OCI-LY1 (cell line): Measurements from ENCODE around the gene BAIAP2L1.

Experiments used
- H2AFZ ChIP-seq: fragments of 200-600 bp; sonication (generic), shearing (Covaris generic); 2 replicates; pipeline ENCODE4 v1.6.0; 2014; ENCODE audit warnings: antibody characterized with exemption, mild to moderate bottlenecking, low read length
- H3F3A ChIP-seq: fragments of 200-600 bp; sonication (generic), shearing (Covaris generic); 2 replicates; pipeline ENCODE4 v1.6.0; 2014; ENCODE audit warnings: mild to moderate bottlenecking, antibody characterized with exemption, low read length, moderate library complexity; ENCODE audit not compliant: insufficient read depth
- H3K27ac ChIP-seq: fragments of 200-600 bp; sonication (generic); 2 replicates; pipeline ENCODE4 v1.5.1; 2014; ENCODE audit warnings: low read length, mixed run types, mild to moderate bottlenecking, low read depth; ENCODE audit not compliant: poor library complexity, severe bottlenecking
- H3K27me3 ChIP-seq: fragments of 200-600 bp; sonication (generic); 2 replicates; pipeline ENCODE4 v1.6.0; 2014; ENCODE audit warnings: antibody characterized with exemption, mild to moderate bottlenecking, low read length, moderate library complexity; ENCODE audit not compliant: insufficient read depth
- H3K36me3 ChIP-seq: fragments of 200-600 bp; sonication (generic); 2 replicates; pipeline ENCODE4 v1.6.1; 2014; ENCODE audit warnings: mild to moderate bottlenecking, antibody characterized with exemption, low read length, moderate library complexity, mixed read lengths; ENCODE audit not compliant: insufficient read depth
- H3K4me1 ChIP-seq: fragments of 200-600 bp; sonication (generic); 2 replicates; pipeline ENCODE4 v1.5.1; 2014; ENCODE audit warnings: mild to moderate bottlenecking, low read length, moderate library complexity; ENCODE audit not compliant: insufficient read depth, severe bottlenecking
- H3K4me2 ChIP-seq: fragments of 200-600 bp; sonication (generic), shearing (Covaris generic); 2 replicates; pipeline ENCODE4 v1.6.1; 2014; ENCODE audit warnings: low read length
- H3K4me3 ChIP-seq: fragments of 200-600 bp; sonication (generic); 2 replicates; pipeline ENCODE4 v1.5.1; 2014; ENCODE audit warnings: low read length, low read depth, mild to moderate bottlenecking, mixed read lengths; ENCODE audit not compliant: poor library complexity, severe bottlenecking
- H3K79me2 ChIP-seq: fragments of 200-600 bp; shearing (Covaris generic); 2 replicates; pipeline ENCODE4 v1.6.1; 2016; ENCODE audit warnings: mixed run types, low read length, mixed read lengths; ENCODE audit not compliant: insufficient read depth
- H3K9ac ChIP-seq: fragments of 200-600 bp; sonication (generic), shearing (Covaris generic); 2 replicates; pipeline ENCODE4 v1.6.1; 2014; ENCODE audit warnings: mild to moderate bottlenecking, low read length, mixed read lengths
- H3K9me2 ChIP-seq: fragments of 200-600 bp; sonication (generic), shearing (Covaris generic); 2 replicates; pipeline ENCODE4 v1.6.1; 2014; ENCODE audit warnings: low read depth, mild to moderate bottlenecking, low read length, mixed read lengths
- H3K9me3 ChIP-seq: fragments of 200-600 bp; shearing (Covaris generic); 2 replicates; pipeline ENCODE4 v1.6.1; 2014; ENCODE audit warnings: low read length, mixed read lengths
- H4K20me1 ChIP-seq: fragments of 200-600 bp; sonication (generic), shearing (Covaris generic); 2 replicates; pipeline ENCODE4 v1.6.0; 2016; ENCODE audit warnings: mild to moderate bottlenecking, low read length; ENCODE audit not compliant: insufficient read depth
- EZH2 ChIP-seq: fragments of 200-600 bp; sonication (generic), shearing (Covaris generic); IDR thresholded peaks from 2 replicates; pipeline ENCODE4 v1.8.0; 2017; ENCODE audit warnings: borderline replicate concordance, mixed run types, mild to moderate bottlenecking, antibody characterized with exemption, low read length, moderate library complexity, mixed read lengths
- TF ChIP-seq, protein P1 (sequence below): fragments of 200-600 bp; sonication (generic), shearing (Covaris generic); IDR thresholded peaks from 2 replicates; pipeline ENCODE4 v1.5.1; 2017; ENCODE audit warnings: mild to moderate bottlenecking, antibody characterized with exemption, low read length, moderate library complexity, mixed read lengths

The BAIAP2L1 gene

GRCh38 chr7:98374285-98374680, 26.6 kb downstream of the BAIAP2L1 start:
- H3K4me3 ChIP-seq = no peak overlapping the region
- H3F3A ChIP-seq = no peaks in the 10 kb centered on the region
- H3K27me3 ChIP-seq = no peaks in the 10 kb centered on the region; the same call in 1 of the 2 replicates
- no peaks in the 10 kb centered on the region for H3K36me3 ChIP-seq
- H3K9ac ChIP-seq = no peak overlapping the region
- no peaks in the 10 kb centered on the region for H3K4me1 ChIP-seq
- no peaks in the 10 kb centered on the region for H3K9me2 ChIP-seq
- TF ChIP-seq, protein P1, sequence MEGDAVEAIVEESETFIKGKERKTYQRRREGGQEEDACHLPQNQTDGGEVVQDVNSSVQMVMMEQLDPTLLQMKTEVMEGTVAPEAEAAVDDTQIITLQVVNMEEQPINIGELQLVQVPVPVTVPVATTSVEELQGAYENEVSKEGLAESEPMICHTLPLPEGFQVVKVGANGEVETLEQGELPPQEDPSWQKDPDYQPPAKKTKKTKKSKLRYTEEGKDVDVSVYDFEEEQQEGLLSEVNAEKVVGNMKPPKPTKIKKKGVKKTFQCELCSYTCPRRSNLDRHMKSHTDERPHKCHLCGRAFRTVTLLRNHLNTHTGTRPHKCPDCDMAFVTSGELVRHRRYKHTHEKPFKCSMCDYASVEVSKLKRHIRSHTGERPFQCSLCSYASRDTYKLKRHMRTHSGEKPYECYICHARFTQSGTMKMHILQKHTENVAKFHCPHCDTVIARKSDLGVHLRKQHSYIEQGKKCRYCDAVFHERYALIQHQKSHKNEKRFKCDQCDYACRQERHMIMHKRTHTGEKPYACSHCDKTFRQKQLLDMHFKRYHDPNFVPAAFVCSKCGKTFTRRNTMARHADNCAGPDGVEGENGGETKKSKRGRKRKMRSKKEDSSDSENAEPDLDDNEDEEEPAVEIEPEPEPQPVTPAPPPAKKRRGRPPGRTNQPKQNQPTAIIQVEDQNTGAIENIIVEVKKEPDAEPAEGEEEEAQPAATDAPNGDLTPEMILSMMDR = no peak
- no peak for TF ChIP-seq EZH2
- H3K79me2 ChIP-seq = no peaks in the 10 kb centered on the region
- H4K20me1 ChIP-seq = no peaks in the 10 kb centered on the region
- H3K9me3 ChIP-seq = no peaks in the 10 kb centered on the region
- H3K4me2 ChIP-seq = no peak overlapping the region
- H2AFZ ChIP-seq = no peak overlapping the region
- no peak overlapping the region for H3K27ac ChIP-seq

GRCh38 chr7:98372993-98373392, 27.9 kb downstream of the BAIAP2L1 start:
- Histone ChIP-seq H3K79me2 (no peaks in the 10 kb centered on the region), H3K4me1 (no peaks in the 10 kb centered on the region), H3K36me3 (no peaks in the 10 kb centered on the region), H3K9me3 (no peaks in the 10 kb centered on the region), H4K20me1 (no peaks in the 10 kb centered on the region), H2AFZ (no peak overlapping the region), H3K4me3 (no peak overlapping the region), H3K9ac (no peak overlapping the region), H3K27me3 (no peaks in the 10 kb centered on the region; the same call in 1 of the 2 replicates), H3F3A (no peaks in the 10 kb centered on the region), H3K4me2 (no peak overlapping the region), H3K9me2 (no peaks in the 10 kb centered on the region), H3K27ac (no peak overlapping the region)
- TF ChIP-seq, protein P1 = no peak
- no peak for TF ChIP-seq EZH2

DNA sequence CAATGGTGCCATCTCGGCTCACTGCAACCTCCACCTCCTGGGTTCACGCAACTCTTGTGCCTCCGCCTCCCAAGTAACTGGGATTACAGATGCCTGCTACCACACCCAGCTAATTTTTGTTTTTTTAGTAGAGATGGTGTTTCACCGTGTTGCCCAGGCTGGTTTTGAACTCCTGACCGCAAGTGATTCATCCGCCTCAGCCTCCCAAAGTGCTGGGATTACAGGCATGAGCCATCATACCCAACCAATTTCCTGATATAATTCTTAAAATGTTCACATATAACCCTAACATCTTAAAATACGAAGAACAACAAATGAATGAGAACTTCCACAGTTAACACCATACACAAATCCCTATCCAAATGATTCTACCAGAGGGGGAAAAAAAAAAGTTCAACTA, 31.2 kb downstream of the BAIAP2L1 start:
- H3K9me2 ChIP-seq = no peaks in the 10 kb centered on the region
- H4K20me1 ChIP-seq = no peaks in the 10 kb centered on the region
- H3K9me3 ChIP-seq = no peaks in the 10 kb centered on the region
- no peaks in the 10 kb centered on the region for H3K4me1 ChIP-seq
- H3K79me2 ChIP-seq = no peaks in the 10 kb centered on the region
- H3K27ac ChIP-seq = no peak overlapping the region
- no peak overlapping the region for H3K9ac ChIP-seq
- no peak overlapping the region for H2AFZ ChIP-seq
- no peak overlapping the region for H3K4me2 ChIP-seq
- TF ChIP-seq, protein P1 = no peak
- TF ChIP-seq EZH2 = no peak
- H3K27me3 ChIP-seq = peaks cover 5% of the 10 kb centered on the region
- no peaks in the 10 kb centered on the region for H3F3A ChIP-seq
- H3K4me3 ChIP-seq = no peak overlapping the region
- no peaks in the 10 kb centered on the region for H3K36me3 ChIP-seq
